GM21360 (cell line): ENCODE data around the gene EXOG.
"Not testable (repeated sequence)": the region's sequence is repeated elsewhere in the genome, so short reads cannot be mapped to it uniquely, and the experiment has no call there.

Source experiments
- ATAC-seq: cut with Tn5 transposase; IDR thresholded peaks from one replicate; pipeline ENCODE4 v1.9.1; 2021; ENCODE audit warnings: mild to moderate bottlenecking, moderate library complexity; ENCODE audit not compliant: unreplicated experiment

Gene EXOG

GRCh38 chr3:38561746-38562466 lies 65.8 kb downstream of the EXOG start:
- ATAC-seq = no peak

- no peak for ATAC-seq
Observed at GRCh38 chr3:38562467-38562925, 66.4 kb downstream of the EXOG start.

GRCh38 chr3:38563070-38563885 lies 67.1 kb downstream of the EXOG start:
- no peak for ATAC-seq

- no peak for ATAC-seq
Observed at GRCh38 chr3:38563886-38564270, 67.7 kb downstream of the EXOG start.

GRCh38 chr3:38564631-38565338 lies 68.6 kb downstream of the EXOG start:
- ATAC-seq = no peak

- no peak for ATAC-seq
Observed at GRCh38 chr3:38565339-38566214, 69.4 kb downstream of the EXOG start.

- no peak for ATAC-seq
Observed at GRCh38 chr3:38566215-38566528, 70.0 kb downstream of the EXOG start.

GRCh38 chr3:38566794-38567193 lies 70.7 kb downstream of the EXOG start:
- ATAC-seq = not testable (repeated sequence)

- no peak for ATAC-seq
Observed at GRCh38 chr3:38567498-38567897, 71.4 kb downstream of the EXOG start.

- ATAC-seq = no peak
Observed at GRCh38 chr3:38573111-38573510, 77.0 kb downstream of the EXOG start.

- ATAC-seq = no peak
Observed at GRCh38 chr3:38573556-38573955, 77.4 kb downstream of the EXOG start.

GRCh38 chr3:38574411-38575278 lies 78.5 kb downstream of the EXOG start:
- ATAC-seq = no peak

- no peak for ATAC-seq
Observed at GRCh38 chr3:38575279-38575843, 79.2 kb downstream of the EXOG start.
